ENCODE results near the gene USP33. TPM values are rescaled to one million over a fixed set of nuclear protein-coding genes. Genes with fewer than 3 reads are reported as not detected.
A peak's percentile ranks its signal among the peaks of the same experiment; 100 is the strongest.

The USP33 gene
- total and polyA plus RNA-seq, 9 of the 15 experiments (the other 6 are each of a cell fraction or from before 2014, with no cell fraction given) = 22.4 to 83.5 (median 44.7) TPM

DNA sequence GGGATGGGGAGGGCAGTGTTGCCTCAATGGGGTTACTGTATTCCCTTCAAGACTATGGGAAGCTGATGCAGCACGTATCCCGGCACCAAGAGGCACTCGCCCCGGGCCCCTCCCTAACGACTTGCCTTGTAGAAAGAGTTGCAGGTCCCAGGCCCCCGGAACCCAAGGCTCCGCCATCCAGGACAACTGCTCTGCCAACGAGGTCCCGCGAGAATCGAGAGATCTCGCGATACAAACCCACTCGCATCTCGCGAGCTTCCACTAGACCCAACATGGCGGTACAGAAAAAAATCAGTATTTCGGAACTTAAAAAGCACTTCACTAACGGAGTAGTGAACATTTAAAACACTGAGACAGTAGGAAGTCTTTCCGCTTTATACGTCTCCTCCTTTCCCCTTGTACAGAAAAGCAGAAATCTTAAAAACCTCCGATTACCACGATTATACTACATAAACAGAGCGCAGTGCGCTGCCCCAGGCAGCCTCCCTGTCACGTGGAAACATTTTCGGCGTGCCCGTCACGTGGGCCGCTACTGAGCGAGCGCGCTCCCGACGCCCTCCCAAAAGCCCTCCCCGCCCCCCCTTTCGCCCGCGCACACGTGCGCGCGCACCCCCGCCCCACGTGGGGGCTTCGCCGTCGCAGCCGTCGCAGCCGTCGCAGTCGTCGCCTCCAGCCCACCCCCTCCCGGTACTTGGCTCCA is 77.0 kb downstream of the USP33 start, which contains the start of gene ZZZ3 (continued):
- TF ChIP-seq, protein P1, sequence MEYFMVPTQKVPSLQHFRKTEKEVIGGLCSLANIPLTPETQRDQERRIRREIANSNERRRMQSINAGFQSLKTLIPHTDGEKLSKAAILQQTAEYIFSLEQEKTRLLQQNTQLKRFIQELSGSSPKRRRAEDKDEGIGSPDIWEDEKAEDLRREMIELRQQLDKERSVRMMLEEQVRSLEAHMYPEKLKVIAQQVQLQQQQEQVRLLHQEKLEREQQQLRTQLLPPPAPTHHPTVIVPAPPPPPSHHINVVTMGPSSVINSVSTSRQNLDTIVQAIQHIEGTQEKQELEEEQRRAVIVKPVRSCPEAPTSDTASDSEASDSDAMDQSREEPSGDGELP (CRISPR knock-in tag; IDR thresholded peaks at IDR 0.05; ENCODE audit: borderline replicate concordance) = peak; percentile 65; the same call in 1 of the 2 replicates
- TF ChIP-seq ZNF12 (CRISPR knock-in tag; IDR thresholded peaks at IDR 0.05) (no peak; the same call in 1 of the 2 replicates), SUPT5H (IDR thresholded peaks at IDR 0.05) (peak; percentile 72), TEAD4 (IDR thresholded peaks at IDR 0.05; ENCODE audit: low read length) (0 out of 2 replicates have a peak, but pooled peaks have one; percentile 13), TEAD4 (CRISPR knock-in tag; IDR thresholded peaks at IDR 0.05; ENCODE audit: borderline replicate concordance) (no peak), DIDO1 (tag; IDR thresholded peaks at IDR 0.05; ENCODE audit: low read depth) (0 out of 2 replicates have a peak, but pooled peaks have one; percentile 55), PML (IDR thresholded peaks at IDR 0.05; ENCODE audit: low read length) (peak; percentile 49; the same call in 1 of the 2 replicates), HDAC3 (IDR thresholded peaks at IDR 0.05; ENCODE audit: borderline replicate concordance, partially characterized antibody) (peak; percentile 83), CTCF (IDR thresholded peaks at IDR 0.05 in 2 of 3, conservative IDR thresholded peaks at IDR 0.05 in 1 of 3; ENCODE audit: insufficient read depth in 2 of 3, low read depth in 1 of 3, low read length in 3 of 3) (peak in 2 of 3 experiments; percentile 2 to 20; a peak in 1 of 6 replicates), ZNF280A (IDR thresholded peaks at IDR 0.05; ENCODE audit: low read depth, partially characterized antibody) (no peak), TGIF2 (CRISPR knock-in tag; IDR thresholded peaks at IDR 0.05) (no peak), ARHGAP35 (IDR thresholded peaks at IDR 0.05; ENCODE audit: partially characterized antibody) (peak; percentile 95), SMC3 (conservative IDR thresholded peaks at IDR 0.05; ENCODE audit: insufficient read depth, low read depth, low read length) (no peak), RFX5 (IDR thresholded peaks at IDR 0.05; ENCODE audit: low read depth, low read length) (no peak), ELF1 (tag; IDR thresholded peaks at IDR 0.05) (peak; percentile 75), MAZ (CRISPR knock-in tag; conservative IDR thresholded peaks at IDR 0.05 in 1 of 2, IDR thresholded peaks at IDR 0.05 in 1 of 2) (peak; percentile 33 to 58; a peak in 2 of 4 replicates), MEIS2 (IDR thresholded peaks at IDR 0.05; ENCODE audit: partially characterized antibody) (no peak)
- TF ChIP-seq, protein P2, sequence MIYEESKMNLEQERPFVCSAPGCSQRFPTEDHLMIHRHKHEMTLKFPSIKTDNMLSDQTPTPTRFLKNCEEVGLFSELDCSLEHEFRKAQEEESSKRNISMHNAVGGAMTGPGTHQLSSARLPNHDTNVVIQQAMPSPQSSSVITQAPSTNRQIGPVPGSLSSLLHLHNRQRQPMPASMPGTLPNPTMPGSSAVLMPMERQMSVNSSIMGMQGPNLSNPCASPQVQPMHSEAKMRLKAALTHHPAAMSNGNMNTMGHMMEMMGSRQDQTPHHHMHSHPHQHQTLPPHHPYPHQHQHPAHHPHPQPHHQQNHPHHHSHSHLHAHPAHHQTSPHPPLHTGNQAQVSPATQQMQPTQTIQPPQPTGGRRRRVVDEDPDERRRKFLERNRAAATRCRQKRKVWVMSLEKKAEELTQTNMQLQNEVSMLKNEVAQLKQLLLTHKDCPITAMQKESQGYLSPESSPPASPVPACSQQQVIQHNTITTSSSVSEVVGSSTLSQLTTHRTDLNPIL (CRISPR knock-in tag; IDR thresholded peaks at IDR 0.05) = no peak
